ENCODE measurements around the gene CHCHD3.

The CHCHD3 gene

DNA sequence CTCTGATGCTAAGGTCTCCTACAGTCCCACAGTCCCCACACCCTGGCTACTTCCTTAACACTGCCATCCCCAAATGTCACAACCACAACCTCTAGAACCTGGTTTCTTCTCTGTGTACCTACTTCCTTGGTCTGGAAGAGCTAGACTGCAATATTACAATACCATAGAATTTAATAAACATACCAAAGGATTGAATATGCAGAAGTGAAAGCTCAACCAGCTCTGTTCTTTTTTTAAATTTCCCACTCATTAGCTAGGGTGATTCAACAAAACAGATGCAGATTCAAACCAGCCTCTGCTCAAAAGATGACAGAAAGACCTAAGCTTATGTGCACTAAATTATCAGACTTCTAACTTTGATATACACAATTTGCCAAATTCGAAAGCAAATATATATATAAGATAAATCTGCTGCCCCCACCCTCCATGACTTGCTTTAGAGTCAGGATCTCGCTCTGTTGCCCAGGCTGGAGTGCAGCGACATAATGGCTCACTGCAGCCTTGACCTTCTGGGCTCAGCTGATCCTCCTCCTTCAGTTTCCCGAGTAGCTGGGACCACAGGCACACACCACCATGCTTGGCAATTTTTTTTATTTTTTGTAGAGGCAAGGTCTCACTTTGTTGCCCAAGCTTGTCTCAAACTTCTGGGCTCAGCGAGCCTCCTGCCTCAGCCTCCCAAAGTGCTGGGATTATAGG, 212.6 kb downstream of the CHCHD3 start:
- DNase-seq (ENCODE audit: low spot score) (no peak), FAIRE-seq (no peak)

DNA sequence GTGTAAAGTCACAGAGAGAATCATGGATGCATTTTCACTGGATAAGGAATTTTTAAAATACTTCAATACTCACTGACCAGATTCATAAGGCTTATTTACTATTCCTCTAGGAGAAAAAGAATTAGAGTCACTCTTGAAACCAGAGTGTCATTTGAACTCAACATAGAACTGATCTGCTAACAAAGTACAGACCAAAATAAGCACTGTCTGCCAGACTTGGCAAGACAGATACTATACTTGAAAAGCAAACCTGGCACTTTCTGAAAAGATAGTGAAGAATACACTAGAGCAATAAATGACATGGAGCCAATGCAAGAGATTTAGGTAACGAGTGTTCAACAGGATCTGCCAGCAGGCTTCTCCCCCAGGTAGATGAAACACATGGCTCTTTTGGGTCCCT, 215.3 kb downstream of the CHCHD3 start:
- FAIRE-seq (no peak), DNase-seq (ENCODE audit: low spot score) (no peak)

DNA sequence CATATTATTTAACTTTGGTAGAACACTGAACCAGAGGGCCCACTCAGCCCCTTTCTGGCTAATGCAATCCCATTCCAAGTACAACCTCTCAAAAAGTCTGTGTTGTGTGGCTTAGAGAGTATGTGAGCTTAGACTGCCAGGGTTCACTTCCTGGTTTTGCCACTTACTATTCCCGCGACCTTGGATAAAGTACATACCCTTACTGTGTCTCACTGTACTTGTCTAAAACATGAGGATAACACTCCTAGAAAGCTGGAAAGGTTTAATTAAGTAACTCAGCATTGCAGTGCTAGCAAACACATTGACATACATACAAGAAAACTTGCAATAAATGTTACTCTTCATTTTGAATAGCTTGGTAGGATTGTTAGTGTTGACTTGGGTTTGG, 215.8 kb downstream of the CHCHD3 start:
- FAIRE-seq (no peak), DNase-seq (ENCODE audit: low spot score) (no peak)

DNA sequence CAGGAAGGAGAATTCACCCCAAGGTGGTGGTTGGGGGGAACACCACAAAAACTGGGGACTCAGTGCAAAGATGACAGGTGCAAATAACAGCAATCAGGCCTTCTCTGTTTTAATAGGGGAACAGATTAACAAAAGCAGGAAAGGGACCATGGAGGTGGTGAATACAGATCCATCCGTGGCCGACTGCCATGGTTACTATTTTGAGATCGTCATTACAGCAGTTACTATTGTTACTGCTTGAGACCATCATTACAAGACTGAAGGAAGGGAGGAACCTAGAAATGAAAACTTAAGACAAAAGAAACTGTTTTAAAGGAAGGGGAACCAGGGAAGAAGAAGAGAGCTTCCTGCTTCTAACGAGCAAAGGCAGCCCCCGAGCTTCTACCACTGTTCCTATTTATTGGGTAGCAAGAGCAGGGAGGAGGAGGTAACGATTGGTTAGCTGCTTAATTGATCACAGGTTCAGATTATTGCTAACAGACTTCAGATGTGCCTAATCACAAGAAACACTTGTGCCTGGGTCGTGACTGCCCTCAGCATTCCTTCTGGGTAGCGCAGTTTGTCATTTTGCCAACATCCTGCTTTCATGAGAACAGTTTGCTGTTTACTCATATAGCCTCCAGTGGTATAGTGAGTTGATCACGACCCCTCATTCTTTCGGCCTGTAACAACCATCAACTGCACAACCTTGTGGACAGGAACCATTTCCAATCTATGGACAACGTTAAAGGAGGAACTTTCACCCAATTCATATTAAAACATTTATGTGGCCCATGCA, 216.3 kb downstream of the CHCHD3 start:
- DNase-seq (ENCODE audit: low spot score) (no peak), FAIRE-seq (no peak)

DNA sequence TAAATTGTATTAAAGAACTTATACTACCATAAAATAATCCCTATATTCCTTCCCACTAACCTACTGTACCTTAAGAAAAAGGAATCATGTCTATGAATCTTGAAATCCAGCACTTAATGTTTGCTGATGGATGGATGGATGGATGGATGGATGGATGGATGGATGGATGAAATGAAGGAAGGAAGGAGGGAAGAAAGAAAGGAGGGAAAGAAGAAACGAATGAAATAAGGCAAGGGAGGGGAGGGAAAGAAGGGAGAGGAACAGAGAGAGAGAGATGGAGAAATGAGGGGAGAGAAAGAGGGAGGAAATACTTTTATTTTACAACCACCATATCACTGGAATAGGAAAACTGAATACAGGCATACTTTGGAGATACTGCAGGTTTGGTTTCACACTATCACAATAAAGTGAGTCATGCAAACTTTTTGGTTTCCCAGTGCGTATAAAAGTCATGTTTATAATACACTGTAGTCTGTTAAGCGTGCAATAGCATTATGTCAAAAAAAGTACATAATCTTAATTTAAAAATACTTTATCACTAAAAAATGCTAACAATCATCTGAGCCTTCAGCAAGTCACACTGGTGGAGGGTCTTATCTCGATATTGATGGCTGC, 219.8 kb downstream of the CHCHD3 start:
- FAIRE-seq (no peak), DNase-seq (ENCODE audit: low spot score) (no peak)

DNA sequence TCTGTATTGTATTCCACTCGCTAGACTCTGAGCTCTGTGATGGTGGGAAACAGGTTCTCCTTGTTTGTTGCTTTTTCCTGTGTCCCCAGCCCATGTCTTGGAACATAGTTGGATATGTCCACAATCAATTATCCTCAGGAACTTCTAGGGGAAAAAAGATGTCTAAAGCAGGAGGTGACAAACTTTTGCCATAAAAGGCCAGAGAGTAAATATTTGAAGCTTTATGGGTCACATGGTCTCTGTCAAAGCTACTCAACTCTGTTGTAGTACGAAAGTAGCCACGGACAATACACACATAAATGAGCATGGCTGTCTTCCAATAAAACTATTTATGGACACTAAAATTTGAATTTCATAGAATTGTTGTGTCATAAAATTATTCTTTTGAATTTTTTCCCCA, 220.5 kb downstream of the CHCHD3 start:
- no peak for FAIRE-seq

DNA sequence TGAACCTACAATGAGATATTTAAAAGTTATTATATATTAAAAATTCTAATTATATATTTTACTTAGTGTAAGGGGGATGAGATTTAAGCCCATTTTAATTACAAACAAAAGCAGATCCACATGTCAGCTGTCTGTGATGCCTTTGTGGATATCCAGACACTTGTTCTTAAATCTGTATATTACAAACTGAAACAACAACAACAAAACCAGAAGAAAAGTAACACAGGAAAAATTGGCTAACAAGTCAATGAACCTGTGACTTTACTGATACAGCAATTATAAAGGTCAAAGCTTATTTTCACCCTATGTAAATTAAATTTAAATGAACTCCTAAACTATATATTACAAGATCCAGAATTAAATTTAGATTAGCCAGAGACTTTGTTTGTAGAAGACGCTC, 222.7 kb downstream of the CHCHD3 start:
- DNase-seq (ENCODE audit: low spot score) (no peak), FAIRE-seq (no peak)

More for the DNA sequence above, 220.5 kb downstream of the CHCHD3 start:
- DNase-seq (ENCODE audit: low spot score), result no peak

DNA sequence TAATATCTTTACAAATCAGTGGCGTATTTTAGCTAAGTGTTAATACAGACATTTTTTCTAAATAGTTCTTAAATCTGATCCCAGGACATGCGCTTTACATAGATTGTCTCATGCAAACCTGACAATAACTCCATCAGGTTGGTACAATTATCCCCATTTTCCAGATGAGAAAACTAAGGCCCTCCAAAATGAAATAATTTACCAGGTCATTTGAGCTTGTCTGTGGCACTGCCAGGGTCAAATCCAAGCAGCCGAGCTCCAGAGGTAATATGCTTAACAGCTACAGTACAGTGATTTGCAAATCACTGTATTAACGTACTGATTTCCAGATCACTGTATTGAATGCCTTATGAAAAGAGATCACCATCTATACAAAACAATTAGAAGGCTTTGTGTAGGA, 223.1 kb downstream of the CHCHD3 start:
- DNase-seq (ENCODE audit: low spot score), result no peak
- no peak for FAIRE-seq

DNA sequence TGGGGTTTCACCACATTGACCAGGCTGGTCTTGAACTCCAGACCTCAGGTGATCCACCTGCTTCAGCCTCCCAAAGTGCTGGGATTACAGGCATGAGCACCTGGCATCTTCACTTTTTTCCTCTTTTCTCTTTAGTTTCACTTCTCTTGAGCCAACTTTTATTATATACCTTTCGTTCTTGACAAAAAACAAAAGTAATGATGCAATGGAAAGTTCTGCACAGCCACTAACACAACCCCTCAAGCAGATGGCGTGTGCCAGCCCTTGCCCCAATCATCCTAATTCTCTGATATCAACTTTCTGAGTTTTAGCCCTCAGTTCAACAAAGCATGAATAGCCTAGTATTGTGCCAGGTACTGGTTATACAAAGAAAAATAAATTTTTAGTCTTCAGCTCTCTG, 223.6 kb downstream of the CHCHD3 start:
- DNase-seq (ENCODE audit: low spot score), result no peak
- FAIRE-seq, result no peak

DNA sequence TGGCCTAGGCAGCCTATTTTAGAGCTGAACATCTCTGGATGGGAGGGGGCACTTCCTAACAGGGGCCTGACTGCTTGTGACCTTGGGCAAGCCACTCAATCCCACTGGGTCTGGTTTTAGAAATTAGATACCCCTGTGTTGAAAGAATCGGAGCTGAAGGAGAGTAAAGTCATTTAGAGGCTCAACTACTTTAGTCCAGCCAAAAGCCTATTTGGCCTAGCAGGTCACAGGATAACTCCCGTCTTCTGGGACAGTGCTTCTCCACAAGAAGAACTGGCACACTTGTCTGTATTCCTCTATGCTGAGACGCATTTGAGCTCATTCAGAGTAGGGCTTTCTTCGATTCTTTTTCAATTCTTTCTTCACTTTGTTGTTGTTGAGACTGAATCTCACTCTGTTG, 224.2 kb downstream of the CHCHD3 start:
- DNase-seq (ENCODE audit: low spot score) (no peak), FAIRE-seq (no peak)

DNA sequence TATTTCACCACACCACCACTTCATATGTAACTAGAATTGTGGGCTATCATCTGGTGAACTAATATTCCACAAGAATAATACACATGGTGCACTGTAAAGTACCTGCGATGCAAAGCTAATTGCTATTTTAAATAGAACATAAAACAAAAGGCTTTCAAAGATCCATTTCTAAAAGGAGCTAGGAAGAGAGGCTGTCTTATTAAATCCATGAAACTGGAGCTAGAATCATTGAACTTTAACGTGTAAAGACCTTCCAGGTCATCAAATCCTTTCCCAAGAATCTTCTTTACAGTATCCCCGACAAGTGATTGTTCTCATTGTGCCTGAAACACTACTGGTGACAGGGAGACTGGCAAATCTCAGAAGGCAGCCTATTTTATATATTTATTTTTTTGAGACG, 224.9 kb downstream of the CHCHD3 start:
- FAIRE-seq (no peak), DNase-seq (ENCODE audit: low spot score) (no peak)

DNA sequence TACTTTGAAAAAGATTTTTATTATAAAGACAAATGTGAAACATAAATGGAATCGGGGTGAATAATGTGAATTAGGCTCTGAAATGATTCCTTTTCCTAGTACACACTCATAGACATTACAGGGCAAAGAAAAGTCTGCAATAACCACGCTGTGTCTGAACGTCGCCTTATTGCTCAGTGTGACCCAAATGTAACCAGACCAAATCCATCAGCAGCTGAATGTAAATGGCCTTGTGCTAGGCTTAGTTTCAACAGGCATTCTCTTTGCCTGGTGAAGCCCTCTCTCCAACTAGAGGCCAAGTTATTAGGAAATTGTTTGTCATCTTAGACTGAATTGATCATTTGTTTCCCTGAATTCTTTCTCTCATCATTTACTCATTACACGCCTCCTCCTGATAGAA, 225.5 kb downstream of the CHCHD3 start:
- DNase-seq (ENCODE audit: low spot score), result no peak
- FAIRE-seq, result no peak

DNA sequence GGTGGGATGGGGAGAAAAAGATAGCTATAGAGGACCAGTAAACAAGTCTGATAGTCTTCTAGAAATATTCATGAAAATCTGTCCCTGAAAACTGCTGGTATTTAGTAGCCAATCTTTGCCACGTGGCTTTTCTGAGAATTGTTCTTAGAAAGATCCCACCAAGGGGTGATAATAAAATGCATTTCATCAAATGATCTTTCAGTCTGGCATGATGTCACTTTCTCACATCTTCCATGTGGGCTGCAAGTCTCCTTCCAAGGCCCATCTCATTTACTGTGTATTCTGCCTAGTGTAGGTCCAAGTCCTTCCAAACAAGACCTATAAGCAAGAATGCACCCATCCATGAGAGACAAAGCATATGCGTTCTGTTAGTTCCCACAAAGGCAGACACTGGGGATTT, 226.0 kb downstream of the CHCHD3 start:
- FAIRE-seq (no peak), DNase-seq (ENCODE audit: low spot score) (no peak)

DNA sequence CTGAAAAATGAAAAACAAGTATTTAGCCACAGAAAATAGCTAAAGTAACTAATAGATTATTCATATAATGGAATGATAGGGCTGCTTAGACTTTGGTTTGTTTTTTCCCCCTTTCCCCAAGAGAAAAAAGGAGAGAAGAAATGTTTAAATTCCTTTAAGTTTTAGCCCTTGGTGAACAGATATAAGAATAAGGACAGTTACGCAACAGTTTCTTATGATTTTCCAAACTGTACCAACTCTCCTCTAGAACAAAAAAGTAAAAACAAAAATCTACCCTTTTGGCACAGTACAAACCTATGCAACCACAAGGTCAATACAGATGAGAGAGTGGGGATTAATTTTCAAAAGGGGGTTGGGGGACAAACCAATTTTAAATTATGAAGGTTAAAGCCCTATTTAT, 227.7 kb downstream of the CHCHD3 start:
- FAIRE-seq, result no peak
- no peak for DNase-seq (ENCODE audit: low spot score)

DNA sequence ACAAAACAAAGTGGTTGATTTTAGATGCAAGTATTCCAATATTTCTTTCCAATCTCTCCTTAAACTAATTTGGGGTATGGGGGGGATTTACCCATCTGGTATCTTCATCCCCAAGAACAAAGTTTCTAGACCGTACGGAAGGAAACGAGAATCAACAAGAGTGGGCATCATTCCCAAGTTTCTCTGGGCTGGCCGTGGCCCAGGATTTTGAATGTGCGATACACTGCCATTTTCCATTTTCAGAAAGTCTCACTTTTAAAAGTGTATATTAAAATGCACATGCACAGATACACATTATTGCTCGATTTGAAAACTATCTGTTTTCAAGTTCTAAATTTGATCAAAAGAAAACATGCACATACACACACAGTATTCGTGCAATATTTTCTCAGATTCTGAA, 234.5 kb downstream of the CHCHD3 start:
- DNase-seq (ENCODE audit: low spot score), result no peak
- FAIRE-seq, result no peak

DNA sequence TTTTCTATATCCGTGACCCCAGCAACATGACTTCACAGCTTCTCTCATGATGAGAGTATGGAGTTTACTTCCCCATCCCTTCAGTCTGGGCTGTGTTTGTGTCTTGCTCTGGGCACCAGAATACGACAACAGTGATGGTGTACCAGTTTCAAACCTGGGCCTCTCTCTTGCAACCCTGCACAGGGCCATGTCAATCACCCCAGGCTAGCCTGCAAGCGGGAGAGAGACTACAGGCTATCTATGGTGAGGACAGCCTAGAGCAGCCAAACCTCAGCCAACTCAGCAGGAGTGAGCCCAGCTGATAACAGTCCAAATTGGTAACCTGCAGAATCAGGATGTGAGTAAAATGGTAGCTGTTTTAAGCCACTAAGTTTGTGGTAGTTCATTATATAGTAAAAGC, 235.8 kb downstream of the CHCHD3 start:
- FAIRE-seq (no peak), DNase-seq (ENCODE audit: low spot score) (no peak)

DNA sequence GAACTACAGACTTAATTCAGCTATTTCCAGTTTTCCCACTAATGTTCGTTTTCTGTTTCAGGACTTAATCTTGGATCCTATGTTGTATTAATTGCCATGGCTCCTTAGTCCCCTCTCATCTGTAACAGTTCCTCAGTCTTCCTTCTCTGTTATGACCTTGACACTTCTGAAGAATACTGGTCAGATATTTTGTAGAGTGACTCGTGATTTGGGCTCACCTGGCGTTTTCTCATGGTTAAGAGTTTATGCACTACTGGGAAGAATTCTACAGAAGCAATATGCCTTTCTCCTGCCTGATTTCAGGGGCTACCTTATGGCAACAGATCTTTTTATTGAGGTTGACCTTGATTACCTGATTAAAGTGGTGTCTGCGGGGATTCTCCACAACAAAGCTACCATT, 239.4 kb downstream of the CHCHD3 start:
- FAIRE-seq, result no peak
- no peak for DNase-seq (ENCODE audit: low spot score)

DNA sequence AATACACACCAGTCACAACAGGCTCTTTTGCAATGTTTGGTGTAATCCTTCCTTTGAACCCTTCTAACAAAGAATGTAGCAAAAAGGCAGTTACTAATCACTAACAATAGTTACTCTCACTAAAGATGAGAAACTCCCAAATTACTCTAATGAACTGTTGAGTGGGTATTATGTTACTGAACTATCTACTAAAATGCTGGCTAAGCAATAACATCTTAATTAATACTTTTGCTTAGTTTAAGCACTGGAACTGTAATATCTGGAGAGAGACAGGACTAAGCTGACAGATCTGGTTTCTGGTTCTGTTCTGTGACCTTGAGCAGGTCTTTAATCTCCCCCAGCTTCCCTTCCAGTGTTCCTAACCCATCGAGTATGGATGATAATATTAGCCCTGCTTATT, 241.7 kb downstream of the CHCHD3 start:
- no peak for DNase-seq (ENCODE audit: low spot score)
- no peak for FAIRE-seq

DNA sequence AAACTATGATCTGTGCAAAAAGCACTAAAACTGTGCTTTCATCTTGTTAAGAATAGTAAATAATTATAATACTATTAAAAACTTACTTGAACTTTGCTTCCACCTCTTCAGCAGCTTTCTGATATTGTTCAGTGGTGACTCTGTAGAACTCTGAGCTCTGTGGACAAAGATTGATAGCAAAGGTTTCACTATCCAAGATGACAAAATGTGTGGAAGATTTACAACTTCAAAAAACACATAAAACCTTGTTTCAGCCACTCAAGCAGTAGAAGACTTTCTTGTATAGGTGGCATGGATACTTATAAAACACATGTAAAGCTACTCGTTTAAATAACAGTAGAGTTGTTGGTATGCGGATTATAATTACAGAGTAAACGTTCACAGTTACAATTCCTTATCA, 243.6 kb downstream of the CHCHD3 start:
- DNase-seq (ENCODE audit: low spot score), result no peak
- no peak for FAIRE-seq

DNA sequence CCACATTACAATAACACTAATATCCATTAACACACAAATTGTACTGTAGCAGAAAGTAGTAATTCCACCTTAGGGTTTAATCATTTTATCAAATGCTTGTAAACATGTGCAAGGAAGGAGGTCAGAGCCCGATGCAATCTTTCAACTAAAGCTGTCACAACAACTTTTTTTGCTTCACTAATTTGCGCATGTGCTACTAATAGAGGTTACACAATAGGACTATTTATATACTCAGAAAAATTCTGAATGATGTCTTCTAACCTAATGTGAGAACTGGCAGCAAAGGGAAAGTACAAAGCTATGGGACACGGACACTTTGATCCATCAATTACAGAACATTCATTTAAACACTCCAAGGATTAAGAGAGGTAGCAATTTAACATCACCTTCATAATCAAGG, 244.4 kb downstream of the CHCHD3 start:
- no peak for FAIRE-seq
- DNase-seq (ENCODE audit: low spot score), result no peak

DNA sequence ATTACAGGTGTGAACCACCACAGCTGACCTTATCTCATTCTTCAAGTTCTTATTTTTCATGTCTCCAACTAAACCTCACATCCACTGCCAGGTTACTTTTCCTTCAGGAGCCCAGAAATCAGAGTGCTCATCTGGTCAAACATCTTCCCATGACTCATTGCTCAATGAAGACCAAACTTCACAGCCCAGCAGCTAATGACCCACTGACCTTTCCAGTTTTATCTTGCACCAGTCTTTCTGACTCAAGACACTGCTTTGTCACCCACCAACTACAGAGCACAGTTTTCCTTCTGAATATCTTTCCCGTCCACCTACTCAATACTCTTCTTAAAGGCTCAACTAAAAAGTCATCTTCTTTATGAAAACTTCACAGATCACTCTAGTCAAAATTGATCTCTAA, 245.1 kb downstream of the CHCHD3 start:
- DNase-seq (ENCODE audit: low spot score), result no peak
- FAIRE-seq, result no peak

DNA sequence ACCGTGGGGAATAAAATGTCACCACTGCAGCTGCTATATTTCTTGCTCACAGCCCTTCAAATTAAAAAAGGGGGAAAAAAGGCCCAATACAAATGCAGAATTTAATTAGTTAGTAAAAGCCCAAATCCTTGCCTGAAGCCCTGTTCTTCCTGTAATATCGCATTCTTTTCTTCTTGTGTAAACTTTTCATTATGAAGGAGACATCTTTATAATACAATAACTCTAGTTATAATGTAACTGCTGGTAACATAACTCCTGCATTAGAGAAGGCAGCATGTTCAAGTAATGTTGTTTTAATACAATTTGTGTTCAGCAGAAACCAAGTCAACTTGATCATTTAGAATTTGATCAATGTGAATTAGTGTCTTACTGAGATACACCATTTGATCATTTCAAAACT, 250.9 kb downstream of the CHCHD3 start:
- no peak for DNase-seq (ENCODE audit: low spot score)
- no peak for FAIRE-seq

DNA sequence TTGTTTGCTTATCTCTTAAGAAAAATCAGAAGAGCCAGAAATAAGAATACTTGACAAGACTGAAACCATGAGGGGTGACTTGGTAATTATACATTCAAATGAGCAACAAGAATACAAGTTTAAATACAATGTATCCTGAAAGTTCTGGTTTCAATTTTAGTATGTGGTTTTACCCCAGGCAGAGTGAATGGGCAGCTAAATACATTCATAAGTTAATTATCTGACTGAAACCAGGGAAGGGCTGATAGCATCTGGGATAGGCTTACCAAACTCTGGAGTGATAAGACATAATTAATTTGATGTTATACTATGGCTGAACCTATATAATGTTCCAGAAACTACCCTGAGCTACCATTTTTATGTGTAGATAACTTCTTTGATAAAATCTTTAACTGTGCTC, 253.4 kb downstream of the CHCHD3 start:
- DNase-seq (ENCODE audit: low spot score) (no peak), FAIRE-seq (no peak)
